ENCODE measurements around the gene VRK1. TPM values are rescaled to one million over a fixed set of nuclear protein-coding genes. Genes with fewer than 3 reads are reported as not detected.

VRK1 gene, protein sequence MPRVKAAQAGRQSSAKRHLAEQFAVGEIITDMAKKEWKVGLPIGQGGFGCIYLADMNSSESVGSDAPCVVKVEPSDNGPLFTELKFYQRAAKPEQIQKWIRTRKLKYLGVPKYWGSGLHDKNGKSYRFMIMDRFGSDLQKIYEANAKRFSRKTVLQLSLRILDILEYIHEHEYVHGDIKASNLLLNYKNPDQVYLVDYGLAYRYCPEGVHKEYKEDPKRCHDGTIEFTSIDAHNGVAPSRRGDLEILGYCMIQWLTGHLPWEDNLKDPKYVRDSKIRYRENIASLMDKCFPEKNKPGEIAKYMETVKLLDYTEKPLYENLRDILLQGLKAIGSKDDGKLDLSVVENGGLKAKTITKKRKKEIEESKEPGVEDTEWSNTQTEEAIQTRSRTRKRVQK
- total RNA-seq: 10 to 100 TPM in 1 of 2 donors, 1 to 10 TPM in 1; 8.9 to 21.8 TPM
- 1 to 10 TPM; 6.4 to 8.0 TPM for polyA plus RNA-seq
- long read RNA-seq, donor 1, partial matches to known transcripts: 0 of 4 reads
- long read RNA-seq, donor 1, other reads (novel, unspliced or antisense): 0 of 4 reads
- long read RNA-seq, donor 2: 0 reads
- long read RNA-seq, donor 3, partial matches to known transcripts: 0 of 4 reads
- long read RNA-seq, donor 3, other reads (novel, unspliced or antisense): 0 of 4 reads
- long read RNA-seq, donor 4: 0 reads
- long read RNA-seq, donor 5, transcript VRK1-201 (13 exons, 1,745 nt): major isoform, 7 of 7 reads
- long read RNA-seq, donor 5, partial matches to known transcripts: 0 of 7 reads
- long read RNA-seq, donor 5, other reads (novel, unspliced or antisense): 0 of 7 reads

GRCh38 chr14:96796851-96797581, at the start of gene VRK1:
Gene VRK1 (plus strand): TSS chr14:96797382. CDS start chr14:96833472, 36,090 bp downstream.
- peaks cover 0 to 24% (median 6%) of the 10 kb centered on the region in 5 donors for H3K4me1 ChIP-seq (ENCODE audit: control insufficient read depth in 5 of 5, insufficient read depth in 5 of 5, low read length in 5 of 5)
- no peak for TF ChIP-seq CTCF (IDR thresholded peaks at IDR 0.05; ENCODE audit: control extremely low read depth, extremely low read depth)
- no peaks in the 10 kb centered on the region for H3K36me3 ChIP-seq (ENCODE audit: control insufficient read depth in 4 of 4, insufficient read depth in 4 of 4, low read length in 4 of 4)
- peak within 1 kb of the TSS; percentile 80 for H3K4me3 ChIP-seq
- DNase-seq: peak; percentile 97 to 98 (median 98)
- H3K9me3 ChIP-seq (ENCODE audit: control insufficient read depth in 4 of 4, insufficient read depth in 3 of 4, low read length in 3 of 4): no peaks in the 10 kb centered on the region
- H3K9ac ChIP-seq (ENCODE audit: insufficient read depth in 1 of 2, low read length in 2 of 2): peak within 1 kb of the TSS in 1 of 2 donors; percentile 46
- peak within 1 kb of the TSS in 1 of 2 donors; percentile 44 for H3K27ac ChIP-seq (ENCODE audit: low read depth in 1 of 2, low read length in 1 of 2)
- peak; percentile 100 for ATAC-seq (ENCODE audit: insufficient read depth, low FRiP score)
- no peaks in the 10 kb centered on the region for H3K27me3 ChIP-seq (ENCODE audit: control insufficient read depth in 3 of 3, insufficient read depth in 3 of 3, low read length in 2 of 3)
- WGBS, 2 donors: 3 to 4% methylated on average over 38 to 57 of the region's 57 CpGs

DNA sequence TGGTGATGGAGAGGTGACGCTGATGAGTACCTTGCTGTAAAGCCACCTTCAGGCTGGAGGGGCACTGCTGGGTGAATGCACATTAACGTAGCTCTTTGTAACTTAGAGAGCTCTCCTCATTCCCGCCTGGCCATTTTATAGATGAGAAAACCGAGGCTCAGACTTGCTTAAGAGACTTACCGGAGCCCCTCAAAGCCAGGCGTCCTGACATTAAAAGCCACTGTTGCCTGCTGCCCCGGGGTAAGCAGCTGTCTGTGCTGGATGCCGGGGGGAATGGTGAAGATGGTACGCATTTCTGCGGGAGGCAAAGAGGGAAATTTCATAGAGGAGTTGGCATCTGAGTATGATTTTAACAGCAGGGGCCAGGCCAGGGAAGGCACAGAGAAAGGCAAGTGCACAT, 49.6 kb upstream of the VRK1 start:
- H3K4me3 ChIP-seq: no peak overlapping the region
- no peak for TF ChIP-seq CTCF (IDR thresholded peaks at IDR 0.05; ENCODE audit: control extremely low read depth, extremely low read depth)
- H3K9me3 ChIP-seq (ENCODE audit: control insufficient read depth in 4 of 4, insufficient read depth in 3 of 4, low read length in 3 of 4): peaks cover 0 to 6% (median 0%) of the 10 kb centered on the region in 4 donors
- no peak overlapping the region for H3K9ac ChIP-seq (ENCODE audit: insufficient read depth in 1 of 2, low read length in 2 of 2)
- H3K4me1 ChIP-seq (ENCODE audit: control insufficient read depth in 5 of 5, insufficient read depth in 5 of 5, low read length in 5 of 5): no peaks in the 10 kb centered on the region
- no peak overlapping the region for H3K27ac ChIP-seq (ENCODE audit: low read depth in 1 of 2, low read length in 1 of 2)
- H3K36me3 ChIP-seq (ENCODE audit: control insufficient read depth in 4 of 4, insufficient read depth in 4 of 4, low read length in 4 of 4): no peaks in the 10 kb centered on the region
- 85 to 91% methylated on average over 10 of the region's 10 CpGs for WGBS, 2 donors
- ATAC-seq (ENCODE audit: insufficient read depth, low FRiP score) (no peak), DNase-seq (no peak)
- peaks cover 0 to 3% (median 0%) of the 10 kb centered on the region in 3 donors for H3K27me3 ChIP-seq (ENCODE audit: control insufficient read depth in 3 of 3, insufficient read depth in 3 of 3, low read length in 2 of 3)

DNA sequence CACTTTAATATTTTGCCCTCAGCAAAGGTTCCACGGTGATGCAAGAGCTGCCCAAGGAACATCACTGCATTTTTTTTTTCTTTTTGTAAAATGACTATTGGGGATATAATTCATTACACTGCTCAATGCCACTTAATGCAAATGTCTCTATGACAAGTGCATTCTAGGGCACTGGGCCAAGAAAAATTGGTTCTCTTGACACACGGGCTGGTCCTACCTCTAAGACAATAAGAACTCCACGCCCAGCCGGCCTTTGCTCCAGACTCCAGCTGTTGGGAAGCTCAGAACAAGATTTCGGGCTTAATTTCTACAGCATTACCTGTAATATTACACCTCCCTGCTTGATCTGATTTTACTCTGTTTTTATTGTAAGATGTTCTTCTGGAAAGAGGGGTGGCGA, 48.8 kb upstream of the VRK1 start:
- no peak for ATAC-seq (ENCODE audit: insufficient read depth, low FRiP score)
- no peak for TF ChIP-seq CTCF (IDR thresholded peaks at IDR 0.05; ENCODE audit: control extremely low read depth, extremely low read depth)
- DNase-seq: peak in 1 of 3 donors; percentile 25
- Histone ChIP-seq H3K27ac (ENCODE audit: low read depth in 1 of 2, low read length in 1 of 2) (no peak overlapping the region), H3K36me3 (ENCODE audit: control insufficient read depth in 4 of 4, insufficient read depth in 4 of 4, low read length in 4 of 4) (no peaks in the 10 kb centered on the region), H3K27me3 (ENCODE audit: control insufficient read depth in 3 of 3, insufficient read depth in 3 of 3, low read length in 2 of 3) (no peaks in the 10 kb centered on the region), H3K9ac (ENCODE audit: insufficient read depth in 1 of 2, low read length in 2 of 2) (no peak overlapping the region), H3K9me3 (ENCODE audit: control insufficient read depth in 4 of 4, insufficient read depth in 3 of 4, low read length in 3 of 4) (peaks cover 0 to 6% (median 0%) of the 10 kb centered on the region in 4 donors), H3K4me1 (ENCODE audit: control insufficient read depth in 5 of 5, insufficient read depth in 5 of 5, low read length in 5 of 5) (no peaks in the 10 kb centered on the region), H3K4me3 (no peak overlapping the region)
- WGBS, 2 donors: 52 to 72% methylated on average over 6 of the region's 6 CpGs

Data from lung (tissue), 16 donors.